Measurements from ENCODE around the gene B4GALT7. TPM values are rescaled to one million over a fixed set of nuclear protein-coding genes. Genes with fewer than 3 reads are reported as not detected.
A peak's percentile ranks its signal among the peaks of the same experiment; 100 is the strongest.
"Not testable (repeated sequence)": the region's sequence is repeated elsewhere in the genome, so short reads cannot be mapped to it uniquely, and the experiment has no call there.

The B4GALT7 gene
- total and polyA plus RNA-seq, 9 donors: 17.3 to 23.6 (median 20.3) TPM

GRCh38 chr5:177557796-177558195 lies 42.1 kb upstream of the B4GALT7 start:
- H3K4me3 ChIP-seq (ENCODE audit: low read length): no peak overlapping the region
- no peaks in the 10 kb centered on the region for H3K9me3 ChIP-seq (replicated peaks; ENCODE audit: control insufficient read depth, low read depth, low read length)
- peaks cover 2% of the 10 kb centered on the region for H3K27me3 ChIP-seq (ENCODE audit: control insufficient read depth, insufficient read depth, low read length)
- H3K36me3 ChIP-seq (ENCODE audit: control insufficient read depth, insufficient read depth, low read length): no peaks in the 10 kb centered on the region
- 67% methylated on average over 3 of the region's 5 CpGs for WGBS (ENCODE audit: insufficient coverage)
- H3K4me1 ChIP-seq (ENCODE audit: control insufficient read depth, insufficient read depth, low read length): peaks cover 17% of the 10 kb centered on the region
- no peak for DNase-seq
- no peak overlapping the region for H3K27ac ChIP-seq (ENCODE audit: low read length)

- DNase-seq; H3K27ac ChIP-seq (ENCODE audit: low read length); H3K4me1 ChIP-seq (ENCODE audit: control insufficient read depth, insufficient read depth, low read length); H3K36me3 ChIP-seq (ENCODE audit: control insufficient read depth, insufficient read depth, low read length); H3K4me3 ChIP-seq (ENCODE audit: low read length); H3K27me3 ChIP-seq (ENCODE audit: control insufficient read depth, insufficient read depth, low read length); H3K9me3 ChIP-seq (replicated peaks; ENCODE audit: control insufficient read depth, low read depth, low read length): not testable (repeated sequence)
- WGBS (ENCODE audit: insufficient coverage): 80% methylated on average over 2 of the region's 8 CpGs
Measured at GRCh38 chr5:177559446-177559941, 40.4 kb upstream of the B4GALT7 start.

GRCh38 chr5:177565046-177565445 lies 34.9 kb upstream of the B4GALT7 start:
- Histone ChIP-seq H3K27me3 (ENCODE audit: control insufficient read depth, insufficient read depth, low read length) (peaks cover 4% of the 10 kb centered on the region), H3K9me3 (replicated peaks; ENCODE audit: control insufficient read depth, low read depth, low read length) (no peaks in the 10 kb centered on the region), H3K4me1 (ENCODE audit: control insufficient read depth, insufficient read depth, low read length) (no peaks in the 10 kb centered on the region), H3K36me3 (ENCODE audit: control insufficient read depth, insufficient read depth, low read length) (no peaks in the 10 kb centered on the region), H3K4me3 (ENCODE audit: low read length) (no peak overlapping the region), H3K27ac (ENCODE audit: low read length) (no peak overlapping the region)
- DNase-seq: no peak
- 76% methylated on average over 3 of the region's 8 CpGs for WGBS (ENCODE audit: insufficient coverage)

- Histone ChIP-seq H3K4me3 (ENCODE audit: low read length) (no peak overlapping the region), H3K9me3 (replicated peaks; ENCODE audit: control insufficient read depth, low read depth, low read length) (no peaks in the 10 kb centered on the region), H3K36me3 (ENCODE audit: control insufficient read depth, insufficient read depth, low read length) (no peaks in the 10 kb centered on the region), H3K27me3 (ENCODE audit: control insufficient read depth, insufficient read depth, low read length) (peaks cover 4% of the 10 kb centered on the region), H3K27ac (ENCODE audit: low read length) (no peak overlapping the region), H3K4me1 (ENCODE audit: control insufficient read depth, insufficient read depth, low read length) (no peaks in the 10 kb centered on the region)
- 71% methylated on average over 3 of the region's 7 CpGs for WGBS (ENCODE audit: insufficient coverage)
- no peak for DNase-seq
Measured at GRCh38 chr5:177568326-177568725, 31.6 kb upstream of the B4GALT7 start.

- H3K9me3 ChIP-seq (replicated peaks; ENCODE audit: control insufficient read depth, low read depth, low read length): no peaks in the 10 kb centered on the region
- H3K4me3 ChIP-seq (ENCODE audit: low read length): no peak overlapping the region
- H3K4me1 ChIP-seq (ENCODE audit: control insufficient read depth, insufficient read depth, low read length): no peaks in the 10 kb centered on the region
- H3K27me3 ChIP-seq (ENCODE audit: control insufficient read depth, insufficient read depth, low read length): peaks cover 6% of the 10 kb centered on the region
- DNase-seq: no peak
- no peaks in the 10 kb centered on the region for H3K36me3 ChIP-seq (ENCODE audit: control insufficient read depth, insufficient read depth, low read length)
- WGBS (ENCODE audit: insufficient coverage): 71% methylated on average over 1 of the region's 2 CpGs
- no peak overlapping the region for H3K27ac ChIP-seq (ENCODE audit: low read length)
Measured at GRCh38 chr5:177569894-177570293, 30.0 kb upstream of the B4GALT7 start.

- 0% methylated on average over 1 of the region's 1 CpG for WGBS (ENCODE audit: insufficient coverage)
- no peaks in the 10 kb centered on the region for H3K9me3 ChIP-seq (replicated peaks; ENCODE audit: control insufficient read depth, low read depth, low read length)
- H3K4me3 ChIP-seq (ENCODE audit: low read length): no peak overlapping the region
- H3K27ac ChIP-seq (ENCODE audit: low read length): no peak overlapping the region
- no peaks in the 10 kb centered on the region for H3K4me1 ChIP-seq (ENCODE audit: control insufficient read depth, insufficient read depth, low read length)
- no peaks in the 10 kb centered on the region for H3K36me3 ChIP-seq (ENCODE audit: control insufficient read depth, insufficient read depth, low read length)
- H3K27me3 ChIP-seq (ENCODE audit: control insufficient read depth, insufficient read depth, low read length): peaks cover 4% of the 10 kb centered on the region
- no peak for DNase-seq
Measured at GRCh38 chr5:177575488-177575887, 24.4 kb upstream of the B4GALT7 start.

GRCh38 chr5:177576169-177576568 lies 23.8 kb upstream of the B4GALT7 start:
- no peak for DNase-seq
- WGBS (ENCODE audit: insufficient coverage): 81% methylated on average over 3 of the region's 10 CpGs
- H3K4me1 ChIP-seq (ENCODE audit: control insufficient read depth, insufficient read depth, low read length): no peaks in the 10 kb centered on the region
- no peaks in the 10 kb centered on the region for H3K36me3 ChIP-seq (ENCODE audit: control insufficient read depth, insufficient read depth, low read length)
- no peak overlapping the region for H3K4me3 ChIP-seq (ENCODE audit: low read length)
- no peaks in the 10 kb centered on the region for H3K9me3 ChIP-seq (replicated peaks; ENCODE audit: control insufficient read depth, low read depth, low read length)
- peaks cover 4% of the 10 kb centered on the region for H3K27me3 ChIP-seq (ENCODE audit: control insufficient read depth, insufficient read depth, low read length)
- no peak overlapping the region for H3K27ac ChIP-seq (ENCODE audit: low read length)

- Histone ChIP-seq H3K27ac (ENCODE audit: low read length) (no peak overlapping the region), H3K27me3 (ENCODE audit: control insufficient read depth, insufficient read depth, low read length) (peaks cover 4% of the 10 kb centered on the region), H3K9me3 (replicated peaks; ENCODE audit: control insufficient read depth, low read depth, low read length) (no peaks in the 10 kb centered on the region), H3K4me3 (ENCODE audit: low read length) (no peak overlapping the region), H3K4me1 (ENCODE audit: control insufficient read depth, insufficient read depth, low read length) (no peaks in the 10 kb centered on the region), H3K36me3 (ENCODE audit: control insufficient read depth, insufficient read depth, low read length) (no peaks in the 10 kb centered on the region)
- no peak for DNase-seq
- WGBS (ENCODE audit: insufficient coverage): 87% methylated on average over 3 of the region's 8 CpGs
Measured at GRCh38 chr5:177578316-177578715, 21.6 kb upstream of the B4GALT7 start.

GRCh38 chr5:177588413-177588909 lies 11.5 kb upstream of the B4GALT7 start:
- peaks cover 12% of the 10 kb centered on the region for H3K4me1 ChIP-seq (ENCODE audit: control insufficient read depth, insufficient read depth, low read length)
- no peak overlapping the region for H3K4me3 ChIP-seq (ENCODE audit: low read length)
- no peak overlapping the region for H3K27ac ChIP-seq (ENCODE audit: low read length)
- 7% methylated on average over 10 of the region's 13 CpGs for WGBS (ENCODE audit: insufficient coverage)
- H3K9me3 ChIP-seq (replicated peaks; ENCODE audit: control insufficient read depth, low read depth, low read length): no peaks in the 10 kb centered on the region
- H3K27me3 ChIP-seq (ENCODE audit: control insufficient read depth, insufficient read depth, low read length): peaks cover 19% of the 10 kb centered on the region
- no peak for DNase-seq
- peaks cover 3% of the 10 kb centered on the region for H3K36me3 ChIP-seq (ENCODE audit: control insufficient read depth, insufficient read depth, low read length)

GRCh38 chr5:177590406-177590805 lies 9.5 kb upstream of the B4GALT7 start:
- 80% methylated on average over 1 of the region's 1 CpG for WGBS (ENCODE audit: insufficient coverage)
- Histone ChIP-seq H3K4me3 (ENCODE audit: low read length) (no peak overlapping the region), H3K36me3 (ENCODE audit: control insufficient read depth, insufficient read depth, low read length) (peaks cover 23% of the 10 kb centered on the region), H3K27ac (ENCODE audit: low read length) (no peak overlapping the region), H3K9me3 (replicated peaks; ENCODE audit: control insufficient read depth, low read depth, low read length) (no peaks in the 10 kb centered on the region), H3K4me1 (ENCODE audit: control insufficient read depth, insufficient read depth, low read length) (peaks cover 14% of the 10 kb centered on the region), H3K27me3 (ENCODE audit: control insufficient read depth, insufficient read depth, low read length) (peaks cover 12% of the 10 kb centered on the region)
- DNase-seq: no peak

- peaks cover 12% of the 10 kb centered on the region for H3K27me3 ChIP-seq (ENCODE audit: control insufficient read depth, insufficient read depth, low read length)
- peak overlapping the region; percentile 38 for H3K27ac ChIP-seq (ENCODE audit: low read length)
- peaks cover 35% of the 10 kb centered on the region for H3K36me3 ChIP-seq (ENCODE audit: control insufficient read depth, insufficient read depth, low read length)
- H3K4me3 ChIP-seq (ENCODE audit: low read length): peak overlapping the region; percentile 97
- H3K4me1 ChIP-seq (ENCODE audit: control insufficient read depth, insufficient read depth, low read length): peaks cover 14% of the 10 kb centered on the region
- no peak for DNase-seq
- H3K9me3 ChIP-seq (replicated peaks; ENCODE audit: control insufficient read depth, low read depth, low read length): no peaks in the 10 kb centered on the region
- no CpG with 5 or more reads among the region's 8 CpGs for WGBS (ENCODE audit: insufficient coverage)
Measured at GRCh38 chr5:177591690-177592009, 8.3 kb upstream of the B4GALT7 start.

Measured in muscle of leg (tissue), 11 donors.